HTR-8/SVneo (cell line): ENCODE data around the gene SMAD3.

ENCODE experiments used
- DNase-seq: peaks from one replicate; pipeline ENCODE4 v3.0.0; 2011; ENCODE audit warnings: low spot score, mixed read lengths; ENCODE audit not compliant: insufficient read length
- FAIRE-seq: peaks from 2 replicates; lab custom pipeline; 2011; peaks lifted over from hg19 to GRCh38; lab: Jason Lieb, UNC

Gene SMAD3

GRCh38 chr15:67188551-67189218, 123.3 kb downstream of the SMAD3 start:
- no peak for DNase-seq
- FAIRE-seq: peak; percentile 28

- FAIRE-seq (no peak), DNase-seq (no peak)
Observed at GRCh38 chr15:67189326-67190051, 124.1 kb downstream of the SMAD3 start.

- DNase-seq: no peak
- FAIRE-seq: no peak
Observed at GRCh38 chr15:67190326-67190725, 124.9 kb downstream of the SMAD3 start.

- DNase-seq (no peak), FAIRE-seq (no peak)
Observed at GRCh38 chr15:67190813-67191212, 125.4 kb downstream of the SMAD3 start.

GRCh38 chr15:67192185-67192820, 126.9 kb downstream of the SMAD3 start:
- no peak for DNase-seq
- FAIRE-seq: no peak

GRCh38 chr15:67193223-67193990, 128.0 kb downstream of the SMAD3 start:
- no peak for DNase-seq

GRCh38 chr15:67194171-67195114, 129.0 kb downstream of the SMAD3 start:
- FAIRE-seq (no peak), DNase-seq (no peak)

More at GRCh38 chr15:67193223-67193990, 128.0 kb downstream of the SMAD3 start:
- peak; percentile 65 for FAIRE-seq

- DNase-seq: no peak
- FAIRE-seq: peak; percentile 20
Observed at GRCh38 chr15:67195305-67195704, 129.9 kb downstream of the SMAD3 start.

- DNase-seq: no peak
- no peak for FAIRE-seq
Observed at GRCh38 chr15:67196222-67196621, 130.8 kb downstream of the SMAD3 start.

- FAIRE-seq: no peak
Observed at GRCh38 chr15:67196672-67197363, 131.4 kb downstream of the SMAD3 start.

GRCh38 chr15:67197364-67197695, 131.9 kb downstream of the SMAD3 start:
- no peak for FAIRE-seq

More at GRCh38 chr15:67196672-67197363, 131.4 kb downstream of the SMAD3 start:
- peak; percentile 43 for DNase-seq

GRCh38 chr15:67198157-67198754, 132.9 kb downstream of the SMAD3 start:
- FAIRE-seq (no peak), DNase-seq (no peak)

More at GRCh38 chr15:67197364-67197695, 131.9 kb downstream of the SMAD3 start:
- no peak for DNase-seq

GRCh38 chr15:67199391-67199790, 134.0 kb downstream of the SMAD3 start:
- DNase-seq (no peak), FAIRE-seq (no peak)

GRCh38 chr15:67199881-67200763, 134.7 kb downstream of the SMAD3 start:
- no peak for DNase-seq

GRCh38 chr15:67201136-67201535, 135.7 kb downstream of the SMAD3 start:
- FAIRE-seq (no peak), DNase-seq (no peak)

More at GRCh38 chr15:67199881-67200763, 134.7 kb downstream of the SMAD3 start:
- no peak for FAIRE-seq

GRCh38 chr15:67202091-67202490, 136.7 kb downstream of the SMAD3 start:
- DNase-seq (no peak), FAIRE-seq (no peak)

- DNase-seq (no peak), FAIRE-seq (no peak)
Observed at GRCh38 chr15:67202991-67203390, 137.6 kb downstream of the SMAD3 start.
